SK-N-SH (cell line): ENCODE data around the gene TMEM238L. TPM values are rescaled to one million over a fixed set of nuclear protein-coding genes. Genes with fewer than 3 reads are reported as not detected.

ENCODE experiments used
- CTCF ChIA-PET: fragments of 300-600, 350-600 bp; formaldehyde crosslinking; extraction: SDS; loops from one replicate; lab custom pipeline; 2021; lab: Yijun Ruan, JAX
- POLR2A ChIA-PET: fragments of 350-600 bp; sonication (Branson Sonifier 250); formaldehyde crosslinking; extraction: SDS; loops from one replicate; lab custom pipeline; 2020; ENCODE audit warnings: antibody characterized with exemption, inconsistent platforms; lab: Yijun Ruan, JAX
- DNase-seq: peaks from one replicate; pipeline ENCODE4 v3.0.0; 2012
- H2AFZ ChIP-seq: fragments of 200-600 bp; sonication (generic); 2 replicates; pipeline ENCODE4 v1.8.1; 2016; ENCODE audit warnings: antibody characterized with exemption, mild to moderate bottlenecking, low read depth
- H3F3A ChIP-seq: fragments of 200-600 bp; sonication (generic); replicated peaks from 2 replicates; pipeline ENCODE3; 2016; ENCODE audit warnings: antibody characterized with exemption, mild to moderate bottlenecking; ENCODE audit not compliant: insufficient read depth
- H3K27ac ChIP-seq, 2 experiments: fragments of 200-500 bp in 1 of 2; fragments of 200-600 bp in 1 of 2; sonication (Bioruptor generic) in 1 of 2; sonication (generic), shearing (Covaris generic) in 1 of 2; 2 replicates each; pipeline versions ENCODE4 v1.5.1 to v1.6.1; 2014 to 2016; ENCODE audit warnings: low read depth in 2 of 2, inconsistent platforms in 1 of 2, low read length in 1 of 2, mild to moderate bottlenecking in 1 of 2, mixed read lengths in 1 of 2
- H3K27me3 ChIP-seq: fragments of 200-600 bp; sonication (generic), shearing (Covaris generic); 2 replicates; pipeline ENCODE4 v1.6.1; 2016; ENCODE audit warnings: mixed run types; ENCODE audit not compliant: insufficient read depth
- H3K36me3 ChIP-seq, 2 experiments: fragments of 200-500 bp in 1 of 2; fragments of 200-600 bp in 1 of 2; sonication (Bioruptor generic) in 1 of 2; sonication (generic) in 1 of 2; replicated peaks in 1 of 2; 2 replicates each; pipeline versions ENCODE3 to v1.5.1; 2014 to 2016; ENCODE audit warnings: low read length in 1 of 2, mild to moderate bottlenecking in 1 of 2; ENCODE audit not compliant: insufficient read depth in 2 of 2, control insufficient read depth in 1 of 2
- H3K4me1 ChIP-seq, 2 experiments: fragments of 200-500 bp in 1 of 2; fragments of 200-600 bp in 1 of 2; sonication (Bioruptor generic) in 1 of 2; sonication (generic), shearing (Covaris generic) in 1 of 2; 2 replicates each; pipeline versions ENCODE4 v1.5.1 to v1.6.1; 2014 to 2016; ENCODE audit warnings: low read depth in 1 of 2, low read length in 1 of 2, mixed run types in 1 of 2; ENCODE audit not compliant: insufficient read depth in 2 of 2, control insufficient read depth in 1 of 2
- H3K4me2 ChIP-seq: fragments of 200-600 bp; sonication (generic), shearing (Covaris generic); 2 replicates; pipeline ENCODE4 v1.6.1; 2017; ENCODE audit warnings: mixed run types
- H3K4me3 ChIP-seq, 2 experiments: fragments of 200-500 bp in 1 of 2; fragments of 200-600 bp in 1 of 2; sonication (Bioruptor generic) in 1 of 2; sonication (generic), shearing (Covaris generic) in 1 of 2; 2 replicates each; pipeline versions ENCODE4 v1.5.1 to v1.8.1; 2014 to 2016; ENCODE audit warnings: low read depth in 2 of 2, inconsistent platforms in 1 of 2, low read length in 1 of 2, mild to moderate bottlenecking in 1 of 2, mixed read lengths in 1 of 2, moderate library complexity in 1 of 2
- H3K79me2 ChIP-seq: fragments of 200-600 bp; sonication (generic); 2 replicates; pipeline ENCODE4 v1.8.1; 2017; ENCODE audit warnings: mild to moderate bottlenecking; ENCODE audit not compliant: insufficient read depth
- H3K9ac ChIP-seq: fragments of 200-600 bp; sonication (generic); 2 replicates; pipeline ENCODE4 v1.6.1; 2017; ENCODE audit warnings: mixed run types
- H3K9me2 ChIP-seq: fragments of 200-600 bp; sonication (generic); 2 replicates; pipeline ENCODE4 v1.6.1; 2017; ENCODE audit warnings: mixed run types
- H3K9me3 ChIP-seq: fragments of 200-600 bp; sonication (generic); 2 replicates; pipeline ENCODE4 v1.6.1; 2017; ENCODE audit warnings: mixed run types, mild to moderate bottlenecking, moderate library complexity
- H4K20me1 ChIP-seq: fragments of 200-600 bp; sonication (generic); 2 replicates; pipeline ENCODE4 v1.6.1; 2017; ENCODE audit warnings: mild to moderate bottlenecking, mixed run types; ENCODE audit not compliant: insufficient read depth
- ELF1 ChIP-seq: IDR thresholded peaks from 2 replicates; pipeline ENCODE4 v1.4.0; 2012
- EP300 ChIP-seq, 2 experiments: IDR thresholded peaks; 2 replicates each; pipeline versions ENCODE4 v1.4.0 to v1.6.1; 2012; ENCODE audit warnings: borderline replicate concordance in 1 of 2, low read depth in 1 of 2, low read length in 1 of 2
- FOSL2 ChIP-seq: IDR thresholded peaks from 2 replicates; pipeline ENCODE4 v1.4.0; 2012; ENCODE audit warnings: low read depth, mild to moderate bottlenecking, moderate library complexity, borderline replicate concordance
- FOXJ3 ChIP-seq: sonication (generic); formaldehyde crosslinking; IDR thresholded peaks from 2 replicates; pipeline ENCODE4 v1.5.1; 2020; ENCODE audit warnings: mild to moderate bottlenecking, missing genetic modification reagents
- FOXM1 ChIP-seq: IDR thresholded peaks from 2 replicates; pipeline ENCODE4 v1.4.0; 2012; ENCODE audit warnings: low read depth, mild to moderate bottlenecking
- JUND ChIP-seq: IDR thresholded peaks from 2 replicates; pipeline ENCODE4 v1.4.0; 2012
- MXI1 ChIP-seq: IDR thresholded peaks from 2 replicates; pipeline ENCODE4 v1.6.1; 2012; ENCODE audit warnings: mild to moderate bottlenecking, low read depth, low read length, improper control_type of control experiment
- NFIC ChIP-seq: IDR thresholded peaks from 2 replicates; pipeline ENCODE4 v1.4.0; 2012; ENCODE audit warnings: borderline replicate concordance
- NRF1 ChIP-seq: IDR thresholded peaks from 2 replicates; pipeline ENCODE4 v1.6.1; 2012; ENCODE audit warnings: low read depth, mild to moderate bottlenecking, low read length
- RAD21 ChIP-seq: IDR thresholded peaks from 2 replicates; pipeline ENCODE4 v1.6.1; 2012; ENCODE audit warnings: mild to moderate bottlenecking, low read length
- RCOR1 ChIP-seq: fragments of 150-350 bp; IDR thresholded peaks from 2 replicates; pipeline ENCODE4 v1.6.1; 2017; ENCODE audit warnings: antibody characterized with exemption, low read length
- SIN3A ChIP-seq: IDR thresholded peaks from 2 replicates; pipeline ENCODE4 v1.6.1; 2012; ENCODE audit warnings: low read depth, mild to moderate bottlenecking, low read length, moderate library complexity, borderline replicate concordance
- TAF1 ChIP-seq: IDR thresholded peaks from 2 replicates; pipeline ENCODE4 v1.6.1; 2012; ENCODE audit warnings: low read depth, mild to moderate bottlenecking, low read length, moderate library complexity, borderline replicate concordance
- WGBS: methylation state at CpG from one replicate; pipeline ENCODE4 v1.1.6; 2017; ENCODE audit warnings: low lambda C conversion rate; 5-methylcytosine and 5-hydroxymethylcytosine counted together
- polyA plus RNA-seq, 3 experiments: library from polyadenylated mRNA; depleted of rRNA; stranded (reverse); fragments of >200 nt; gene quantifications; 2 replicates each; pipeline ENCODE4 v1.2.3, GENCODE V29; 2012
- TF ChIP-seq, protein P1 (sequence below): IDR thresholded peaks from 2 replicates; pipeline ENCODE4 v1.6.1; 2012; ENCODE audit warnings: mild to moderate bottlenecking, low read depth, low read length, moderate library complexity
- TF ChIP-seq, protein P2 (sequence below): IDR thresholded peaks from 2 replicates; pipeline ENCODE4 v1.4.0; 2012; ENCODE audit warnings: low read depth, borderline replicate concordance
- TF ChIP-seq, protein P3 (sequence below): fragments of 150-350 bp; IDR thresholded peaks from 2 replicates; pipeline ENCODE4 v1.6.1; 2016; ENCODE audit warnings: mild to moderate bottlenecking, low read depth, low read length
- TF ChIP-seq, protein P4 (sequence below): IDR thresholded peaks from 2 replicates; pipeline ENCODE4 v1.4.0; 2012; ENCODE audit warnings: low read depth

The TMEM238L gene
- polyA plus RNA-seq, 1 of the 3 experiments (the other 2 are of a cell fraction) = not detected

DNA sequence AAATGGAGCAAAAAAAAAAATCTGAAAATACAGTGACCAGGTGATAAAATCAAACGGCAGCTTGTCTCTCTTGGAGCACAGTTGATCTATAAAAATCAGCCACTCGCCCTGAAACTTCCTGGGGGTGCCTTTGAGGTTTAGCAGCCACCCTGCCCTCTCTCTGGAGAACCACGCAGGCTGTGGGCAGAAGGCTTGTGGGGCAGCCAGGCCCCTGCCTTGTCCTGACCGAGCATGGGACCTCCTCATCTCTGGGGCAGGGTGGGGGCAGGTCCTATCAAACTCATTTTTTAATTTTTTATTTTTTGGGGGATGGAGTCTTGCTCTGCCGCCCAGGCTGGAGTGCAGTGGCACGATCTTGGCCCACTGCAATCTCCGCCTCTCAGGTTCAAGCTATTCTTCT, 5.0 kb downstream of the TMEM238L start (continued):
- TF ChIP-seq, protein P1, sequence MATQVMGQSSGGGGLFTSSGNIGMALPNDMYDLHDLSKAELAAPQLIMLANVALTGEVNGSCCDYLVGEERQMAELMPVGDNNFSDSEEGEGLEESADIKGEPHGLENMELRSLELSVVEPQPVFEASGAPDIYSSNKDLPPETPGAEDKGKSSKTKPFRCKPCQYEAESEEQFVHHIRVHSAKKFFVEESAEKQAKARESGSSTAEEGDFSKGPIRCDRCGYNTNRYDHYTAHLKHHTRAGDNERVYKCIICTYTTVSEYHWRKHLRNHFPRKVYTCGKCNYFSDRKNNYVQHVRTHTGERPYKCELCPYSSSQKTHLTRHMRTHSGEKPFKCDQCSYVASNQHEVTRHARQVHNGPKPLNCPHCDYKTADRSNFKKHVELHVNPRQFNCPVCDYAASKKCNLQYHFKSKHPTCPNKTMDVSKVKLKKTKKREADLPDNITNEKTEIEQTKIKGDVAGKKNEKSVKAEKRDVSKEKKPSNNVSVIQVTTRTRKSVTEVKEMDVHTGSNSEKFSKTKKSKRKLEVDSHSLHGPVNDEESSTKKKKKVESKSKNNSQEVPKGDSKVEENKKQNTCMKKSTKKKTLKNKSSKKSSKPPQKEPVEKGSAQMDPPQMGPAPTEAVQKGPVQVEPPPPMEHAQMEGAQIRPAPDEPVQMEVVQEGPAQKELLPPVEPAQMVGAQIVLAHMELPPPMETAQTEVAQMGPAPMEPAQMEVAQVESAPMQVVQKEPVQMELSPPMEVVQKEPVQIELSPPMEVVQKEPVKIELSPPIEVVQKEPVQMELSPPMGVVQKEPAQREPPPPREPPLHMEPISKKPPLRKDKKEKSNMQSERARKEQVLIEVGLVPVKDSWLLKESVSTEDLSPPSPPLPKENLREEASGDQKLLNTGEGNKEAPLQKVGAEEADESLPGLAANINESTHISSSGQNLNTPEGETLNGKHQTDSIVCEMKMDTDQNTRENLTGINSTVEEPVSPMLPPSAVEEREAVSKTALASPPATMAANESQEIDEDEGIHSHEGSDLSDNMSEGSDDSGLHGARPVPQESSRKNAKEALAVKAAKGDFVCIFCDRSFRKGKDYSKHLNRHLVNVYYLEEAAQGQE = no peak

DNA sequence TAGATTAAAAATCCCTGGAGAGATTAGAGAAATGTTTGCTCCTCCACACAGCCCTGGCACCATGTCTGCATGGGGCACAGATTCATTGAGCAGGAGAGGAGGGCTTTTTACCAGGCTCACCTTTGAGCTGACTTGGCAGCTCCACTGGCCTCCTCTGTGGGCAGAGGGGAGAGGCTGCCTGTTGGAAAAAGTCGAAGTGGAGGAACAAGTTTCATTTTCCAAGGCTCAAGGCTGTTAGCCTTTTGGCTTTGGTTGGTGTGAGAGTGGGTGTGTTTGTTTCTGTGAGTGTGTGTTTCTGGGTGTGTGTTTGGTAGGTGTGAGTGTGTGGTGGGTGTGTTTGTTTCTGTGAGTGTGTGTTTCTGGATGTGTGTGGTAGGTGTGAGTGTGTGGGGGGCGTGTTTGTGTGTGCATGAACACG, 5.6 kb downstream of the TMEM238L start:
- no peaks in the 10 kb centered on the region for H3K27me3 ChIP-seq
- CTCF ChIA-PET = interaction anchor here (1.1 to 1.6 kb wide), 2 partner anchors 86 to 115 kb away, joined by 3 to 4 read pairs; no protein-coding TSS in a partner anchor

DNA sequence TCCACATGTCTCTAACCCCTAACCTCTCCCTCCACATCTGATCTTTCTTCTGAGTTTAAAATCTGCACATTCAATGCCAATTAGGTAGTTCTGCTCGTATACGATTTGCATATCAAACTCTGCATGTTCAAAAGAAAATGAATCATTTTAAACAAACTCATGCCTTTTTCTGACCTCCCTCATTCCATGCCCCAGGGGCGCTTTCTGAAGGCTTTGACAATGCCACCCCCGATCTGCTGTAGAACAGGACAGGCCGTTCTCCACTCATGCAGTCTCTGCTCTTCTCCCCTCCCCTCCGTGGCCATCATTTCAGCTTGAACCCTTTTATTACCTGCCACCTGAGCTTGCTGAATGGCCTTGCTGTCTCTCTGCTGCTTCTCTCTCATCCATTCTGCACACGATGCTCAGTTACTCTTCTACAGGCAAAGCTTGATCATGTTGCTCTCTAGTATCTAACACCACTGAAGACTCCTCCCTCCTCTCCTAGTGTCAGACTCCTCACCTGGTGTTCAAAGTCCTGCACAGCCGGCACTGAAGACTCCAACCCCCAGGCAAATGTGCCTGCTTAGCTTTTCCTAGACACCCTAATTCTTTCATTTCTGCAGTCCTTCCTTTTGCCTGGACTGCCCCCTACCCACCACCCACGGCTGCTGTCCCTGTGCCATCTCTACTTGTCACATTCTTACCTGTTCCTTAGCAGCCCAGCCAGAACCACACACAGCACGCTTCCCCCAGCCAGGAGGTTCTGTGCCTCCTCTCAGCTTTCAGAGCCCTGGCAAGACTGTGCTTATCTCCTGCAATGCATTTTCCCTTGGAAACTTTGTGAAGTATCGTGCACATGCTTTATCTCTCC, 6.2 kb downstream of the TMEM238L start:
- peaks cover 0 to 3% of the 10 kb centered on the region in 2 experiments; a peak in 1 of 4 replicates for H3K4me1 ChIP-seq
- 20% methylated on average over 11 of the region's 11 CpGs for WGBS
- TF ChIP-seq NRF1 (no peak), FOXM1 (no peak), FOSL2 (no peak), SIN3A (no peak), ELF1 (no peak), MXI1 (no peak), NFIC (no peak), FOXJ3 (no peak), RAD21 (no peak)
- TF ChIP-seq, protein P2, sequence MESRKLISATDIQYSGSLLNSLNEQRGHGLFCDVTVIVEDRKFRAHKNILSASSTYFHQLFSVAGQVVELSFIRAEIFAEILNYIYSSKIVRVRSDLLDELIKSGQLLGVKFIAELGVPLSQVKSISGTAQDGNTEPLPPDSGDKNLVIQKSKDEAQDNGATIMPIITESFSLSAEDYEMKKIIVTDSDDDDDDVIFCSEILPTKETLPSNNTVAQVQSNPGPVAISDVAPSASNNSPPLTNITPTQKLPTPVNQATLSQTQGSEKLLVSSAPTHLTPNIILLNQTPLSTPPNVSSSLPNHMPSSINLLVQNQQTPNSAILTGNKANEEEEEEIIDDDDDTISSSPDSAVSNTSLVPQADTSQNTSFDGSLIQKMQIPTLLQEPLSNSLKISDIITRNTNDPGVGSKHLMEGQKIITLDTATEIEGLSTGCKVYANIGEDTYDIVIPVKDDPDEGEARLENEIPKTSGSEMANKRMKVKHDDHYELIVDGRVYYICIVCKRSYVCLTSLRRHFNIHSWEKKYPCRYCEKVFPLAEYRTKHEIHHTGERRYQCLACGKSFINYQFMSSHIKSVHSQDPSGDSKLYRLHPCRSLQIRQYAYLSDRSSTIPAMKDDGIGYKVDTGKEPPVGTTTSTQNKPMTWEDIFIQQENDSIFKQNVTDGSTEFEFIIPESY = no peak
- TF ChIP-seq, protein P3, sequence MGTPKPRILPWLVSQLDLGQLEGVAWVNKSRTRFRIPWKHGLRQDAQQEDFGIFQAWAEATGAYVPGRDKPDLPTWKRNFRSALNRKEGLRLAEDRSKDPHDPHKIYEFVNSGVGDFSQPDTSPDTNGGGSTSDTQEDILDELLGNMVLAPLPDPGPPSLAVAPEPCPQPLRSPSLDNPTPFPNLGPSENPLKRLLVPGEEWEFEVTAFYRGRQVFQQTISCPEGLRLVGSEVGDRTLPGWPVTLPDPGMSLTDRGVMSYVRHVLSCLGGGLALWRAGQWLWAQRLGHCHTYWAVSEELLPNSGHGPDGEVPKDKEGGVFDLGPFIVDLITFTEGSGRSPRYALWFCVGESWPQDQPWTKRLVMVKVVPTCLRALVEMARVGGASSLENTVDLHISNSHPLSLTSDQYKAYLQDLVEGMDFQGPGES = no peak

More for the DNA sequence above, 5.6 kb downstream of the TMEM238L start:
- Histone ChIP-seq H3K4me1 (peaks cover 0 to 3% of the 10 kb centered on the region in 2 experiments; a peak in 1 of 4 replicates), H3K9me3 (no peaks in the 10 kb centered on the region), H2AFZ (no peak overlapping the region), H3K4me3 (no peak overlapping the region), H3F3A (no peaks in the 10 kb centered on the region), H3K36me3 (no peaks in the 10 kb centered on the region), H3K4me2 (no peak overlapping the region), H4K20me1 (no peaks in the 10 kb centered on the region), H3K9me2 (no peaks in the 10 kb centered on the region), H3K27ac (no peak overlapping the region), H3K79me2 (no peaks in the 10 kb centered on the region), H3K9ac (no peak overlapping the region)
- TF ChIP-seq, protein P4, sequence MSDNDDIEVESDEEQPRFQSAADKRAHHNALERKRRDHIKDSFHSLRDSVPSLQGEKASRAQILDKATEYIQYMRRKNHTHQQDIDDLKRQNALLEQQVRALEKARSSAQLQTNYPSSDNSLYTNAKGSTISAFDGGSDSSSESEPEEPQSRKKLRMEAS = no peak
- TF ChIP-seq TAF1 (no peak), JUND (no peak), RCOR1 (no peak), EP300 (IDR thresholded peaks at IDR 0.05; ENCODE audit: borderline replicate concordance in 1 of 2, low read depth in 1 of 2, low read length in 1 of 2) (no peak), FOXJ3 (no peak), FOSL2 (no peak)
- no peak for DNase-seq
- POLR2A ChIA-PET = no interaction called here
- WGBS = 16% methylated on average over 3 of the region's 3 CpGs

More for the DNA sequence above, 6.2 kb downstream of the TMEM238L start:
- ChIA-PET CTCF (interaction anchor here (0.8 to 1.1 kb wide), 2 partner anchors 60 to 87 kb away, joined by 3 to 6 read pairs; no protein-coding TSS in a partner anchor), POLR2A (no interaction called here)
- Histone ChIP-seq H3K9me2 (no peaks in the 10 kb centered on the region), H3K9ac (no peak overlapping the region), H3K4me3 (no peak overlapping the region), H3K27ac (no peak overlapping the region), H3K36me3 (no peaks in the 10 kb centered on the region), H3K9me3 (no peaks in the 10 kb centered on the region), H3F3A (no peaks in the 10 kb centered on the region), H3K4me2 (no peak overlapping the region), H2AFZ (no peak overlapping the region), H3K27me3 (no peaks in the 10 kb centered on the region), H3K79me2 (no peaks in the 10 kb centered on the region), H4K20me1 (no peaks in the 10 kb centered on the region)
- DNase-seq = no peak
